Measurements from ENCODE around the gene GATB.

Gene GATB

GRCh38 chr4:151703401-151703800, 57.4 kb downstream of the GATB start:
- Mint-ChIP-seq H3K4me3 (no peak overlapping the region), H3K36me3 (ENCODE audit: low read depth) (peaks cover 62% of the 10 kb centered on the region), H3K9me3 (no peaks in the 10 kb centered on the region), H3K27me3 (ENCODE audit: low read depth, poor library complexity) (peaks cover 4% of the 10 kb centered on the region), H3K4me1 (peaks cover 8% of the 10 kb centered on the region), H3K27ac (no peak overlapping the region)
- no peak for TF ChIP-seq CTCF (IDR thresholded peaks at IDR 0.05)
- DNase-seq, result no peak

DNA sequence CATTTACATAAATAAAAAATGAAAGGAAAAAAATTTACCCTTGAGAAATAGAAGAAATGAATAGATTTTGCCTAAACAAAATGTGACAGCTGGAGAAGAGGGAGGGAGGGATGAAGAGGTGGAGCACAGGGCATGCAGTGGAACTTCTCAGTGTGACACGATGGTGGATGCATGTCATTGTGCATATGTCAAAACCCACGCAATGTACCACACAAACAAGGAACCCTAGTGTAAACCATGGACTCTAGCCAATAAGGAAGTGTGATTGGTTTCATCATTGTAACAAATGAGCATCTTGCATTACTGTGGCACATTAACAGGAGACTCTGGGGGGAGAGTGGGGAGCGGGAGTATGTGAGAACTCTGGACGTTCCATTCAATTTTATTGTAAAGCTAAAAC, 58.6 kb downstream of the GATB start:
- no peak overlapping the region for H3K27ac Mint-ChIP-seq
- TF ChIP-seq CTCF (IDR thresholded peaks at IDR 0.05), result no peak
- no peak overlapping the region for H3K4me3 Mint-ChIP-seq
- H3K27me3 Mint-ChIP-seq (ENCODE audit: low read depth, poor library complexity), result peaks cover 4% of the 10 kb centered on the region
- H3K9me3 Mint-ChIP-seq, result no peaks in the 10 kb centered on the region
- H3K36me3 Mint-ChIP-seq (ENCODE audit: low read depth), result peaks cover 65% of the 10 kb centered on the region
- H3K4me1 Mint-ChIP-seq, result no peaks in the 10 kb centered on the region
- no peak for DNase-seq

GRCh38 chr4:151700566-151701316, 60.1 kb downstream of the GATB start:
- H3K36me3 Mint-ChIP-seq (ENCODE audit: low read depth), result peaks cover 65% of the 10 kb centered on the region
- H3K27ac Mint-ChIP-seq, result no peak overlapping the region
- peaks cover 4% of the 10 kb centered on the region for H3K27me3 Mint-ChIP-seq (ENCODE audit: low read depth, poor library complexity)
- no peak overlapping the region for H3K4me3 Mint-ChIP-seq
- no peaks in the 10 kb centered on the region for H3K4me1 Mint-ChIP-seq
- H3K9me3 Mint-ChIP-seq, result no peaks in the 10 kb centered on the region
- no peak for TF ChIP-seq CTCF (IDR thresholded peaks at IDR 0.05)
- DNase-seq, result no peak

DNA sequence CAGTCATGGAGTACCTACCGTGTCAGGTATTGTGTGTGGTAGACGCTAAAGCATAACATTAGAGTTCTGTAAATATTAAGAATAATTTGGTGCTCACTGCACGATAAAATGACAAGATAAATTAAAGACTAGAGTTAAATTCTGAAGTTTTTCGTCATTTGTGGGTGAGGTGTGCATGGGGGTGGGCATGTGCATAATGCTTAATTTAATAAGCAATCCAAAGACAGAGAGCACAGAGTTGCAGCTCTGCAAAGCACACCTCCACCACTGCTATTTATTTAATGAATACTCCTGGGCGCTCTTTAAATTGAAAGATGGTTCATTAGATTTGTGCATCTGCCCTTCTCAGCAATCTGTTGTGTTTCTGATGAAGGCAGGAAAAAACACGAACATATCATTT, 62.6 kb downstream of the GATB start:
- no peak for TF ChIP-seq CTCF (IDR thresholded peaks at IDR 0.05)
- Mint-ChIP-seq H3K27me3 (ENCODE audit: low read depth, poor library complexity) (no peaks in the 10 kb centered on the region), H3K4me1 (no peaks in the 10 kb centered on the region), H3K27ac (no peak overlapping the region), H3K4me3 (no peak overlapping the region), H3K36me3 (ENCODE audit: low read depth) (peaks cover 55% of the 10 kb centered on the region), H3K9me3 (no peaks in the 10 kb centered on the region)
- no peak for DNase-seq

GRCh38 chr4:151694961-151695720, 65.7 kb downstream of the GATB start:
- H3K9me3 Mint-ChIP-seq, result no peaks in the 10 kb centered on the region
- no peaks in the 10 kb centered on the region for H3K27me3 Mint-ChIP-seq (ENCODE audit: low read depth, poor library complexity)
- no peak overlapping the region for H3K27ac Mint-ChIP-seq
- no peak overlapping the region for H3K4me3 Mint-ChIP-seq
- peaks cover 21% of the 10 kb centered on the region for H3K4me1 Mint-ChIP-seq
- no peak for DNase-seq
- peaks cover 40% of the 10 kb centered on the region for H3K36me3 Mint-ChIP-seq (ENCODE audit: low read depth)
- TF ChIP-seq CTCF (IDR thresholded peaks at IDR 0.05), result no peak
